Activated CD4-positive, alpha-beta T cell treated with anti-CD3 and anti-CD28 coated beads, Interleukin-2, amount 50 U/mL, for 1 hour (primary cell): ENCODE data around the gene LRRC8D.

Source experiments
- DNase-seq: peaks from one replicate; pipeline ENCODE4 v3.0.0-alpha.2; 2020

Gene LRRC8D

DNA sequence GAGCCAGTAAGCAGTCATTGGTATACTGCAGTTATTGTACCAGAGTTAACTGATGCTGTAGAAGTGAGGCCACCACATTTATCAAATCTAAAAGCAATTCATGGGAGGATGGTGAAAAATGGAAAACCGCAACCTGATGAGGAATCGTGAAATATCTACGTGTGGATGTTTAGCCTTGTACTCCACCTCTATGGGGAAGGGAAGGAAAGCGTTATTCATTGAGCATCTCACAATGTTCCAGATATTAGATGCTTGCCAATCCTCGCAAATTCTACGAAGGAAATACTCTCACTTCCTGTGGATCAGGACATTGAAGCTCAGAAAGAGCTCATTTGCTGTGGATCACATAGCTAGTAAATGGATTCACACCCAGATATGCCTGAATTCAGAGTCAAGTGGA is 77.3 kb downstream of the LRRC8D start:
- DNase-seq: no peak

GRCh38 chr1:89898695-89899470 is 78.1 kb downstream of the LRRC8D start:
- no peak for DNase-seq

- no peak for DNase-seq
Observed at GRCh38 chr1:89900323-89900722, 79.5 kb downstream of the LRRC8D start.

DNA sequence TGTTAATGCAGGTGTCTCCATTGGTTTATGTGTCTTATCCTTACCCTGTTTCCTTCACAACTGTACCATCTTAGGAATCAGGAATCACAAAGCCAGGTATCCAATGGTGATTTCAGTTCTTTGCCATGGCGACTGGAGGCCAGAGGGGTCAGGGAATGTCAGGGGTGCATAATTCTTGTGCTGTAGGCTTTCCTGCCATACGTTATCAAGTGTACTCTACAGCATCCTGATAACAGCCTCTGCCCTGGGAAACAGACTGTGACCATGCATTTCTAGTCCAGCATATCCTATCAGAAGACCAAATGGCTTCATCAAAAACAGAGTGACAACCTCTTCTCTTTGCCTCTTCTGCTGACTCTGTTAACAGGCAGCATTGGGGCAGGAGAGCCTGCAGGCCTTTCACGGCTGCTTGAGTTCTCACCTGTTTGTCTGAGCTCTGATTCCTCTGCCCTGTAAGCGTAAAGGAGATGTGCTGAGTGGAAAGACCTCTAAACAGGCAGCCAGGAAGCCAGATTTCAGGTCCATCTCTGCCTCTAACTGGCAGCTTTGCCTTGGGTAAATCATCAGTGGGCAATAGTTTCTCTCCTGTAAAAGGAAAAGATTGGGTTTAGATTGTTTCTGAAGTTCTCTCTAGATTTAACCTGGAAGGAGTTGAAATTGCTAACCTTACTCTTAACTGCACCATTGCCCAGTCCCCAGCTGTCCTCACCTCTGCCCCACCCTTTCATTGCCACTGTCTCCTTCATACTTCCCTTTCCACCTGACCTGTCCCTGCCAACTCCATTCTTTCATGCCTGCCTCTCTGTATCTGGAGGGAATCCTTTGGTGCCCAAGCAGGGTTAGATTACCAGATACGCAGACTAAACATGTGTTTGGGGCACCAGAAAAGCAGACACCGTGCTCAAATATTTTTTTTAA is 80.2 kb downstream of the LRRC8D start:
- DNase-seq: no peak

- no peak for DNase-seq
Observed at GRCh38 chr1:89901957-89902669, 81.3 kb downstream of the LRRC8D start.

DNA sequence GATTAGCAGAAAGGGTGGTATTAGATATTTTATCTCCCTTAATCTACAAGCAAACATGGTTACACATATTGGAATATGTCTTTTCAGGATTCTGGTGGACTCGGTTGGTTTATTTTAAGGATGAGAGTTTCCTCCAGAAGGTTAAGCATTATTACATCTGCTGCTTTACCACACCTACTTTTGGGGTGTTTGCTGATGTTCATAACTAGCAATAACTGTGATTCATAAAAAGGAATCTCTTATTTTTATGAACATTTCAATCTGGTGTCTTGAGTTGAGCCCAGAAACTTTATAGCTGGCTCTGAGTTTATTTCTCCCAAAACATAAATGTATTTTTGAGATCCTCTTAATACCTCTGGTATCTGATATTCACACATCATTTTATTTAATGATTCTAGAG is 82.7 kb downstream of the LRRC8D start:
- DNase-seq: no peak

DNA sequence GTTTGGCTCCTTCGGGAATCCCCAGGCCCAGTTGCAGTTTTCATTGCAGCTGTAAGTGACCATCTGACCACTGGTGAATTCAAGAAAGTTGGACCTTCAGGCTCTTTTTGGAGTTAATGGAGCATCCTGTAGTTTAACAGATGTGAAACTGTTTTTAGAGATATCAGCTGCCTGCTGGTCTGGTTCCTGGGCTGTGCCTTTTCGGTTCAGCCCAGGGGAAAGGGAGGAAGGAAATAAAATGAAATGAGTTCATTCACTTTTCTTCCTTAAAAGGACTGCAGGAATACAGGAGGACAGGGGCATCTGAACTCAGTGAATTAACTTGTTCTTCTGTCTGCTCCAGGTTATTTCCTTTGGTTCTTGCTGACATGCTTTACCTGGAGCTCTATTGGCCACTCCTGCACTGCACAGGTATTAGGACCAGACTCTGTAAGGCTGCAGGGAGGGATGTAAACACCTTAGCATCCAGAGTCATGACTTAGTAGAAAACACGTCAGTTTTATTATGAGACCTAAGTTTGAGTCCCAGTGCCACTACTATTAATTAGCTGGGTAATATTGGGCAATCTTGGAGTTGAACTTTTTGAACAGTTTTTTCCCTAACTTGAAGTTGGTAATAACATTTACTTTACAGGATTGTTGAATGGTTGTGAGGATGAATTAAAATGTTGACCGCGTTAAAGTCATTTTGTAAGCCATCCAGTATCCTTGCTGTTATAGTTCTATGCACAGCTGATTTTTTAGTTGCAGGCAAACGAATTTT is 83.6 kb downstream of the LRRC8D start:
- DNase-seq: no peak

DNA sequence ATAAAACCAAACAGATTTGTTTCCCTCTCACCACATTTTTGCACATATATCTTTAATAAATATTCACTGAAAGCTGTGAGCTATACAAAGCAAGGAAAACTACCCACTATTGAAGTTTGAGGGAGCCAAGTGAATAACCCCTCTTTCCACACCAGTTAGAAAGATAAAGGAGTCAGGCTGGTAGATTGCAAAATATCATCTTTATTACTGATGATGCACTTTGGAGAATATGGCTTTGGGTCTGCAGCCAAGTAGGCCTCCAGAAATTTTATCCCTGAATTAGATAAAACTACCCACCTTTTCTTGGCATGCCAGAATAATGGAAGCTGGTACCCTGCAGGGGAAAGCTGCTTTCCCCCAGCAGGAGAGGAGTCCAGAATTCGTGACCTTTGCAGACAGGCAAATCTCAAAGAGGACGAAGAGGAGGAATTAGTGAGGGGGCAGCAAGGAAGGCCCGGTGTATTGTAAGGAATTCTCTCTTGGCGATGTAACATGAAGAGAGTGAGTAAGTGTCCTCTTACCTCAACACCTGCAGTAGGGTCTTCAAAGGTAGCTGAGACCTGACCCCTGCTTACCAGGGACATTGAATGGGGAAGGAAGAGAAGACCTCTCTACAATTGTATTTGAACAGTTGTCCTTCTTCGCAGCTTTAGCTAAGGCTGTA is 84.7 kb downstream of the LRRC8D start:
- no peak for DNase-seq

DNA sequence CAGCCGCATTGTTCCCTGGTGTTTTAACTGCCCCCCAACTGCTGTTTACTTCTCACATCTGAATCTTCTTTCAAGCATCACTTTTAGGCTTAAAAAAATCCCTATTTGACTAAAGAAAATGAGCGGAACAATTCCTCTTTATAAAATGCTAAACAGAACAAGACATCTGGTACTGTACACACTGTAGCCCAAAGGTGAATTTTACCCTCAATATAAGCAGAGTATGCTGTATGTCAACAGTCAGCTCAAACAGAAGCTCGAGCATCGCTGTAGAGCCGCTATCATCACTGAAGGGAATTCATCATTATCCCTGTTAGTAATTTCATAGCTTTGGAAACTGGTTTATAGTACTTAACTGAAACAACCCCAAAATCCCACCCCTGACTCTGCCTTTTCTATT is 85.3 kb downstream of the LRRC8D start:
- no peak for DNase-seq

DNA sequence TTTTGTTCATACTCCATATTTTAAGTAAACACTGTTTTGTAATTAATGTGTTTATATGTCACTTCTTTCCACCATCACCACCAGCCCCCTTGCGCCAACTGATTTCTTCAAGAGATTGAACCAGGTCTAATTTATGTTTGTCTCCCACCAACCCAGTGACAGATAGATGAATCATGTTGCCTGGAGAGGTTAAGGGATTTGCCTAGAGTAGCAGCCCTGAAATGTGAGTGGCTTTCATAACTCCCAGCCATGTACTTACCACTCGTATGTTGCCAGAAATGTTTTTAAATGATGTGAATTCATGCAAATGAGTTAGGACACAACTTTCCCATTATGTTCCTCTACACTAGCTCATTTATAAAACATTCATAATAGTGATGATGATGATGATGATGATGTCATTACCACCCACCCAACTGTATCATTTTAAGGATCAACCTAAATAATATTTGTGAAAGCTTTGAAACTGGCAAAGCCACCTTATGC is 86.9 kb downstream of the LRRC8D start:
- DNase-seq: no peak

DNA sequence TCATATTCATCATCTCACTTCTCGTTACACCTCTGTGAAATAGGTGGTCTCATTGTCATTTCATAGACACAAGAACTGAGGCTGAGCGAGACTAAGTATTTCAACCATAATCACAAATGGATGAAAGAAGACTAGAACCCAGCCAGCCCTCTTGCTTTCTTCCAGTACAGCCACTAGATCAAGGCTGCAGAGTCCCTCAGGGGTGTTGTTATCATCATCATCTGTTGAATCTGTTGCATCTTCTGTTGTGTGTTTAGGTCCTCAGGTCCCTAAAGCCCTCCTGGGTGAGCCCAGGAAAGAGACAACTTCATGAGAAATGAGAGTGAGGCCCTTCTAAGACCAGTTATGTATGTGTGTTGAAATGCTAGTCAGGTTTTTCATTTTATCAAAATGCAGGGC is 87.4 kb downstream of the LRRC8D start:
- DNase-seq: no peak

- no peak for DNase-seq
Observed at GRCh38 chr1:89908672-89909436, 88.0 kb downstream of the LRRC8D start.

DNA sequence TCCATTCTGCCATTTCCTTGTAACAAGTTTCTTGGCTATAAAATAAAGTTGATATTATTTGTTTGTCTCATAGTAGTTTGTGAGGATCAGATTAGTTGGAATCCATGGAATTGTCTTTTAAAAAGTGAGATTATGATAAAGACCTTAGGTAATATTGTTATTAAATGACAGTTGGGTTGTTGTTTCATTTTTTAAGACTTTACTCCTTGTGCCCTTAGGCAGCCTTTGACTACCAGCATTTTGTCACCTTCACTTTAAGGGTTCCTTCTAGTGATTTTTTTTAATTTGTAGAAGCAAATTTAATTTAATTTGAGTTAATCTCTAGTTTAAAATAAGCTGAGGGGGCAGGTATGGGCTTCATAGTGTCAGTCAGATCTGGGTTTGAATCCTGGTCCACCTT is 89.4 kb downstream of the LRRC8D start:
- no peak for DNase-seq

DNA sequence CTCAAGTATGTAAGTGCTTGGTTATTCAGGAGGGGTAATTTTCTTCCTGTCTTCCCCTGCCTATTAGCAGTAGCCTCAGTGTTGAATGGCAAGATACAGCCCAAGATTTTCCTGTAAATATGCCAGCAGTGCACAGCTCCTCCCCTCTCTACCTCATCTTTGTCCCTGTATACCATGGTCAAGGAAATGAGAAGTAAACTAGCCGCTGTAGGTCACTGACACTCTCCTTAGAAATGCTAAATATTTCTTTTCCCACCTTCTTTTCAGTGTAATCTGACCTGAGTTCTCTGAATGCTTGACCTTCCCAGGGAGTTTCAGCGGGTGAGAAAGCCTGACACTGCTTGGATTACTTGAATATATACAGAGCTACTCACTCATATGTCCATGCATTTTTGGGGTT is 89.9 kb downstream of the LRRC8D start:
- no peak for DNase-seq

DNA sequence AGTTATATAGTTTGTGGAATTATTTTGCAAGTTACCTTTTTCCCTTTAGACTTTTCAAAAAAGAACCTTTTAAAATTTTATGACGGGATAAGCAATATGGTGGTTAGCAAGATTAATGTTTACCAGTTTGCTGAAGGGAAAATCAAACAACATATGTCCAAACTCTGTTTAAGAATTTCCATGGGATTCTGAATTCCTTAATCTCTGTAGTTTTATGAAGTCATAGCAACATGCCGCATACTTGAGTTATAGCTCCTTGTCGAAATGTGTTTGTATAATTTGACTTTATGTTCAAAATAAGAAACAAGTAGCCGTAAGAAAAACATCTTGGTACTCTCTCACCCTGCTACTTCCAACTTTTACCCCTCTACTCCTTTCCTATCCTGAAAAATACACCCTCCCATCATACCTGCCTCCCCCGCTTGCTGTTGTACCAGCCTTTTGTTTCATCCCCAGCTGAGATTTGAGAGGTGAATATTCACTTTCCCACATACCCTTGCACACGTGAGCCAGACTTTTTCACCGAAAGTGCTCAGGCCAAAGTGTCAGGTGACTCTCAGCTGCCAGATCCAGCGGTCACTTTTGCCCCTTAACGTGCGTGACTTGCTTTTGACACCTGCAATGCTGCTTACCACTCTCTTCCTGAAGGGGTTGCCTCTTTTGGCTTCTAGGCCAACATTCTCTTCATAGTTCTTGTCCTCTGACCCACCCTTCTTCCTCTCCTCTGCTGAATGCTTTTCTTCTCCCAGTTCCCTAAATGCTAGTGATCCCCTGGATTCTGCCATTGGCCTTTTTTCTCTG is 90.6 kb downstream of the LRRC8D start:
- DNase-seq: no peak

- no peak for DNase-seq
Observed at GRCh38 chr1:89912073-89912472, 91.2 kb downstream of the LRRC8D start.

- DNase-seq: no peak
Observed at GRCh38 chr1:89913353-89914095, 92.7 kb downstream of the LRRC8D start.

- DNase-seq: no peak
Observed at GRCh38 chr1:89917353-89917752, 96.5 kb downstream of the LRRC8D start.

DNA sequence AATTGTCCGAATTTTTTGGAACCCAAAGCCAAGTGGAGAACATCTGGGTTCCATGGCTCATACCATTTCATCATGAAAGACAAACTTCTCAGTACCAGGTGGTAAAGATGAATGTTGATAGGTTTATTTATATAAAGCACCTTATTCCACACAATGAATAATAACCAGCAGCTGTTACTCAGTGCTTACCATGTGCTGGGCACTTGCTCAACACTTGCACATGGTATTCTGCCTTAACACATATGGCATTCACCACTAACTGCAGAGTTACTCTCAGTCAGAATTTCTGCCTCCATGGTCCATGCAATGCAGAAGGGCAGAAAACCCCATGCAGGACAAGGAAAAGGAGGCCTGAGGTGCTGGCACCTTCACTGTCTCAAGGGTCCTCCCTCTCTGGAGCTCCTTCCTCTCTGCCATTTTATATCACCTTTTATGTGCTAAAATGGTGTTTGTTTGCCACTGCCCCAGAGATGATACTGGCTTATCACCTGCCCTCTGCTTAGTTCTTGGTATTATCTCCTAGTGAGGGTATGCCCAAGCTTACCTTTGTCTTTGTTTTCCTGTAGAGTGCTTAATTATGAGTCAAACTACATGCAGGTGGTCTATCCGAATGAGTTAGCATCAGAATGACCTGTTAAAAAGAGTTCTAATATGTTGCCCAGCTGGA is 97.4 kb downstream of the LRRC8D start:
- DNase-seq: no peak
